HepG2 (cell line): ENCODE data around the gene TCF3. TPM values are rescaled to one million over a fixed set of nuclear protein-coding genes. Genes with fewer than 3 reads are reported as not detected.

Source experiments
- ETV5 ChIP-seq: IDR thresholded peaks from 2 replicates; pipeline ENCODE4 v1.6.1; 2018; ENCODE audit warnings: missing biosample characterization, missing genetic modification reagents, inconsistent platforms, borderline replicate concordance
- GFI1 ChIP-seq: sonication (generic); formaldehyde crosslinking; IDR thresholded peaks from 2 replicates; pipeline ENCODE4 v1.5.0; 2020; ENCODE audit warnings: missing genetic modification reagents, mild to moderate bottlenecking, borderline replicate concordance
- NCOA2 ChIP-seq: sonication (generic); formaldehyde crosslinking; IDR thresholded peaks from 2 replicates; pipeline ENCODE4 v1.8.0; 2022; ENCODE audit warnings: inconsistent platforms
- PRMT3 ChIP-seq: sonication (generic); formaldehyde crosslinking; IDR thresholded peaks from 2 replicates; pipeline ENCODE4 v1.8.1; 2022; ENCODE audit warnings: low read depth, mild to moderate bottlenecking, moderate library complexity, missing genetic modification reagents, borderline replicate concordance
- SOX5 ChIP-seq: IDR thresholded peaks from 2 replicates; pipeline ENCODE4 v1.6.1; 2016; ENCODE audit warnings: borderline replicate concordance
- TSC22D2 ChIP-seq: sonication (generic); formaldehyde crosslinking; IDR thresholded peaks from 2 replicates; pipeline ENCODE4 v1.5.1; 2020; ENCODE audit warnings: missing genetic modification reagents, mild to moderate bottlenecking, borderline replicate concordance
- ZMYM4 ChIP-seq: sonication (generic); formaldehyde crosslinking; IDR thresholded peaks from 2 replicates; pipeline ENCODE4 v1.8.1; 2023; ENCODE audit warnings: mild to moderate bottlenecking, missing genetic modification reagents
- ZNF256 ChIP-seq: sonication (generic); formaldehyde crosslinking; conservative IDR thresholded peaks from 2 replicates; pipeline ENCODE4 v1.4.0; 2020; ENCODE audit warnings: missing genetic modification reagents
- ZNF547 ChIP-seq: sonication (generic); formaldehyde crosslinking; IDR thresholded peaks from 2 replicates; pipeline ENCODE4 v1.5.1; 2020; ENCODE audit warnings: mild to moderate bottlenecking, missing genetic modification reagents
- ZNF788 ChIP-seq: sonication (generic); formaldehyde crosslinking; IDR thresholded peaks from 2 replicates; pipeline ENCODE4 v1.5.0; 2020; ENCODE audit warnings: mild to moderate bottlenecking, missing genetic modification reagents, borderline replicate concordance
- ZSCAN25 ChIP-seq: sonication (generic); formaldehyde crosslinking; IDR thresholded peaks from 2 replicates; pipeline ENCODE4 v1.8.0; 2022; ENCODE audit warnings: mild to moderate bottlenecking, missing genetic modification reagents
- polyA plus RNA-seq, 8 experiments: library from polyadenylated mRNA; depleted of rRNA in 3 of 8; stranded (reverse) in 7 of 8; unstranded in 1 of 8; fragments of >200 nt; fragmentation: Illumina TruSeq in 4 of 8; extraction: Trizol in 4 of 8; gene quantifications; 2 replicates each; pipeline versions ENCODE4 v1.2.1 to v1.2.3, GENCODE V29; 2011 to 2016; ENCODE audit warnings: low read depth in 4 of 8, missing spikeins in 1 of 8, mixed read lengths in 1 of 8; ENCODE audit not compliant: insufficient read depth in 1 of 8
- total RNA-seq, 5 experiments: library from RNA; depleted of rRNA; stranded (reverse); fragments of >200 nt; fragmentation: Illumina TruSeq; extraction: Trizol; gene quantifications; 2 replicates each; pipeline ENCODE4 v1.2.3, GENCODE V29; 2016; ENCODE audit warnings: low read depth in 1 of 5
- TF ChIP-seq, protein P1 (sequence below): sonication (generic); formaldehyde crosslinking; IDR thresholded peaks from 2 replicates; pipeline ENCODE4 v1.8.0; 2022; ENCODE audit warnings: missing genetic modification reagents, mild to moderate bottlenecking, borderline replicate concordance
- TF ChIP-seq, protein P2 (sequence below): sonication (generic); formaldehyde crosslinking; IDR thresholded peaks from 2 replicates; pipeline ENCODE4 v1.8.1; 2023; ENCODE audit warnings: mild to moderate bottlenecking, moderate library complexity, missing genetic modification reagents
- TF ChIP-seq, protein P3 (sequence below): sonication (generic); formaldehyde crosslinking; IDR thresholded peaks from 2 replicates; pipeline ENCODE4 v1.5.0; 2020; ENCODE audit warnings: mild to moderate bottlenecking, missing genetic modification reagents
- TF ChIP-seq, protein P4 (sequence below): sonication (generic); formaldehyde crosslinking; IDR thresholded peaks from 2 replicates; pipeline ENCODE4 v1.8.0; 2022; ENCODE audit warnings: mild to moderate bottlenecking, missing genetic modification reagents, moderate library complexity
- TF ChIP-seq, protein P5 (sequence below): sonication (generic); formaldehyde crosslinking; IDR thresholded peaks from 2 replicates; pipeline ENCODE4 v1.5.0; 2020; ENCODE audit warnings: missing genetic modification reagents
- TF ChIP-seq, protein P6 (sequence below): sonication (generic); formaldehyde crosslinking; IDR thresholded peaks from 2 replicates; pipeline ENCODE4 v1.4.0; 2020; ENCODE audit warnings: missing genetic modification reagents, borderline replicate concordance
- TF ChIP-seq, protein P7 (sequence below): sonication (generic); formaldehyde crosslinking; IDR thresholded peaks from 2 replicates; pipeline ENCODE4 v1.5.1; 2020; ENCODE audit warnings: missing genetic modification reagents, mild to moderate bottlenecking, borderline replicate concordance

The TCF3 gene
- total and polyA plus RNA-seq, 2 of the 13 experiments (the other 11 are each of a cell fraction or from before 2014, with no cell fraction given), result 51.4 to 53.2 TPM

DNA sequence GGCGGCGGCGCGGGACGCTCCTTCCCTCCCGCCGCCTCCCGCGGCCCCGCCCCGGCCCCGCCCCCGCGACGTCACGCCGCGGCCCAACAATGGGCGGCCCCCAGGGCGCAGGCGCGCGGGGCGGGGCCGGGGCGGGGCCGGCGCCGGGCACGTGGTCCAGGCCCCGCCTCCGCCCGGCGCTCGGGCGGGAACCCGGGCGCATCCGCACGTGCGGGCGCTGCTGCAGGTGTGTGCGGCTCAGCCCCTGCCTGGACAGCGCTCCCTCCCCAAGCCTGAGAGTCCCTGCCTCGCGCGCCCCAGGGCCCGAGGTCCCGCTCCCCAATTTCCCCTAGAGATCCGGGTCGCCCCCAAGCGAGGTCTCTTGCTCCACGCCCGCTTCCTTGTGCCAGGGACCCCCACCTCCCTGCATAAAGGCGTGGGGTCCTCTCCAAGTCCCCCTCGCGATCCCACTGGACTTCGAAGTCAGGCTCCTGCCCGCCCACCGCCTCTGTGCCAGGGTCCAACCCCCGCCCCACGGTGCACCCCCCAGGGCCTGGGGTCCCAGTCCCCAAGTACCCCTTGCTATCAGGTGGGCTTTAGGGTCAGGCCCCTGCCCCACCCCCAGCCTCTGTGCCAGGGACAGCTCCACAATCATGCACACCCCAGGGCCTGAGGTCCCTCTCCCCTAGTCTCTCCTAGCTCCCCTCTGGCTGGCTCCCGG is 83.9 kb downstream of the TCF3 start, which contains the start of gene MEX3D (continued):
- TF ChIP-seq PRMT3 (peak; percentile 93), SOX5 (0 out of 2 replicates have a peak, but pooled peaks have one; percentile 19), ZSCAN25 (CRISPR knock-in tag) (0 out of 2 replicates have a peak, but pooled peaks have one; percentile 66), ZMYM4 (CRISPR knock-in tag) (no peak), ZNF547 (CRISPR knock-in tag) (peak; percentile 81), ZNF788 (CRISPR knock-in tag) (no peak), GFI1 (CRISPR knock-in tag) (peak; percentile 64; the same call in 1 of the 2 replicates), ETV5 (CRISPR knock-in tag) (0 out of 2 replicates have a peak, but pooled peaks have one; percentile 16), ZNF256 (CRISPR knock-in tag) (peak; percentile 76; the same call in 1 of the 2 replicates), TSC22D2 (CRISPR knock-in tag) (peak; percentile 54; the same call in 1 of the 2 replicates), NCOA2 (CRISPR knock-in tag) (no peak)
- TF ChIP-seq, protein P1, sequence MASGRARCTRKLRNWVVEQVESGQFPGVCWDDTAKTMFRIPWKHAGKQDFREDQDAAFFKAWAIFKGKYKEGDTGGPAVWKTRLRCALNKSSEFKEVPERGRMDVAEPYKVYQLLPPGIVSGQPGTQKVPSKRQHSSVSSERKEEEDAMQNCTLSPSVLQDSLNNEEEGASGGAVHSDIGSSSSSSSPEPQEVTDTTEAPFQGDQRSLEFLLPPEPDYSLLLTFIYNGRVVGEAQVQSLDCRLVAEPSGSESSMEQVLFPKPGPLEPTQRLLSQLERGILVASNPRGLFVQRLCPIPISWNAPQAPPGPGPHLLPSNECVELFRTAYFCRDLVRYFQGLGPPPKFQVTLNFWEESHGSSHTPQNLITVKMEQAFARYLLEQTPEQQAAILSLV (CRISPR knock-in tag), result peak; percentile 86; the same call in 1 of the 2 replicates
- TF ChIP-seq, protein P2, sequence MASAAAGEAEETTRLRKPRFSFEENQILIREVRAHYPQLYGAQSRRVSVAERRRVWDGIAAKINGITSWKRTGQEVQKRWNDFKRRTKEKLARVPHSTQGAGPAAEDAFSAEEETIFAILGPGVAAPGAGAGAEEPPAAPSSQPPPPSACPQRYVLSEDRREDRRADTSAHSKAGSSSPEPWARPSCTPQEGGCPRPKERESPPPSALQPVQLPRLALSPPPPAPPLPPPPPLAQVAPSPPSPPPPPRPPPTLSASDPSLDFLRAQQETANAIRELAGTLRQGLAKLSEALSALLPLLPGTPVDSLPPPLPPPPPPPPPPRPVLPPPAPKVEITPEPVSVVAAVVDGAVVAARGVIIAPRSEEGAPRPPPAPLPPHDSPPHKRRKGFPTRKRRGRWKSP (CRISPR knock-in tag), result peak; percentile 73; the same call in 1 of the 2 replicates
- TF ChIP-seq, protein P3, sequence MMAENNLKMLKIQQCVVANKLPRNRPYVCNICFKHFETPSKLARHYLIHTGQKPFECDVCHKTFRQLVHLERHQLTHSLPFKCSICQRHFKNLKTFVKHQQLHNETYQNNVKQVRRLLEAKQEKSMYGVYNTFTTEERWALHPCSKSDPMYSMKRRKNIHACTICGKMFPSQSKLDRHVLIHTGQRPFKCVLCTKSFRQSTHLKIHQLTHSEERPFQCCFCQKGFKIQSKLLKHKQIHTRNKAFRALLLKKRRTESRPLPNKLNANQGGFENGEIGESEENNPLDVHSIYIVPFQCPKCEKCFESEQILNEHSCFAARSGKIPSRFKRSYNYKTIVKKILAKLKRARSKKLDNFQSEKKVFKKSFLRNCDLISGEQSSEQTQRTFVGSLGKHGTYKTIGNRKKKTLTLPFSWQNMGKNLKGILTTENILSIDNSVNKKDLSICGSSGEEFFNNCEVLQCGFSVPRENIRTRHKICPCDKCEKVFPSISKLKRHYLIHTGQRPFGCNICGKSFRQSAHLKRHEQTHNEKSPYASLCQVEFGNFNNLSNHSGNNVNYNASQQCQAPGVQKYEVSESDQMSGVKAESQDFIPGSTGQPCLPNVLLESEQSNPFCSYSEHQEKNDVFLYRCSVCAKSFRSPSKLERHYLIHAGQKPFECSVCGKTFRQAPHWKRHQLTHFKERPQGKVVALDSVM (CRISPR knock-in tag), result 0 out of 2 replicates have a peak, but pooled peaks have one; percentile 35
- TF ChIP-seq, protein P4, sequence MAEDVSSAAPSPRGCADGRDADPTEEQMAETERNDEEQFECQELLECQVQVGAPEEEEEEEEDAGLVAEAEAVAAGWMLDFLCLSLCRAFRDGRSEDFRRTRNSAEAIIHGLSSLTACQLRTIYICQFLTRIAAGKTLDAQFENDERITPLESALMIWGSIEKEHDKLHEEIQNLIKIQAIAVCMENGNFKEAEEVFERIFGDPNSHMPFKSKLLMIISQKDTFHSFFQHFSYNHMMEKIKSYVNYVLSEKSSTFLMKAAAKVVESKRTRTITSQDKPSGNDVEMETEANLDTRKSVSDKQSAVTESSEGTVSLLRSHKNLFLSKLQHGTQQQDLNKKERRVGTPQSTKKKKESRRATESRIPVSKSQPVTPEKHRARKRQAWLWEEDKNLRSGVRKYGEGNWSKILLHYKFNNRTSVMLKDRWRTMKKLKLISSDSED, result 0 out of 2 replicates have a peak, but pooled peaks have one; percentile 61
- TF ChIP-seq, protein P5, sequence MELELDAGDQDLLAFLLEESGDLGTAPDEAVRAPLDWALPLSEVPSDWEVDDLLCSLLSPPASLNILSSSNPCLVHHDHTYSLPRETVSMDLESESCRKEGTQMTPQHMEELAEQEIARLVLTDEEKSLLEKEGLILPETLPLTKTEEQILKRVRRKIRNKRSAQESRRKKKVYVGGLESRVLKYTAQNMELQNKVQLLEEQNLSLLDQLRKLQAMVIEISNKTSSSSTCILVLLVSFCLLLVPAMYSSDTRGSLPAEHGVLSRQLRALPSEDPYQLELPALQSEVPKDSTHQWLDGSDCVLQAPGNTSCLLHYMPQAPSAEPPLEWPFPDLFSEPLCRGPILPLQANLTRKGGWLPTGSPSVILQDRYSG (CRISPR knock-in tag), result peak; percentile 88; the same call in 1 of the 2 replicates
- TF ChIP-seq, protein P6, sequence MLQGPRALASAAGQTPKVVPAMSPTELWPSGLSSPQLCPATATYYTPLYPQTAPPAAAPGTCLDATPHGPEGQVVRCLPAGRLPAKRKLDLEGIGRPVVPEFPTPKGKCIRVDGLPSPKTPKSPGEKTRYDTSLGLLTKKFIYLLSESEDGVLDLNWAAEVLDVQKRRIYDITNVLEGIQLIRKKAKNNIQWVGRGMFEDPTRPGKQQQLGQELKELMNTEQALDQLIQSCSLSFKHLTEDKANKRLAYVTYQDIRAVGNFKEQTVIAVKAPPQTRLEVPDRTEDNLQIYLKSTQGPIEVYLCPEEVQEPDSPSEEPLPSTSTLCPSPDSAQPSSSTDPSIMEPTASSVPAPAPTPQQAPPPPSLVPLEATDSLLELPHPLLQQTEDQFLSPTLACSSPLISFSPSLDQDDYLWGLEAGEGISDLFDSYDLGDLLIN (CRISPR knock-in tag), result peak; percentile 69; the same call in 1 of the 2 replicates
- TF ChIP-seq, protein P7, sequence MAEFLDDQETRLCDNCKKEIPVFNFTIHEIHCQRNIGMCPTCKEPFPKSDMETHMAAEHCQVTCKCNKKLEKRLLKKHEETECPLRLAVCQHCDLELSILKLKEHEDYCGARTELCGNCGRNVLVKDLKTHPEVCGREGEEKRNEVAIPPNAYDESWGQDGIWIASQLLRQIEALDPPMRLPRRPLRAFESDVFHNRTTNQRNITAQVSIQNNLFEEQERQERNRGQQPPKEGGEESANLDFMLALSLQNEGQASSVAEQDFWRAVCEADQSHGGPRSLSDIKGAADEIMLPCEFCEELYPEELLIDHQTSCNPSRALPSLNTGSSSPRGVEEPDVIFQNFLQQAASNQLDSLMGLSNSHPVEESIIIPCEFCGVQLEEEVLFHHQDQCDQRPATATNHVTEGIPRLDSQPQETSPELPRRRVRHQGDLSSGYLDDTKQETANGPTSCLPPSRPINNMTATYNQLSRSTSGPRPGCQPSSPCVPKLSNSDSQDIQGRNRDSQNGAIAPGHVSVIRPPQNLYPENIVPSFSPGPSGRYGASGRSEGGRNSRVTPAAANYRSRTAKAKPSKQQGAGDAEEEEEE, result no peak
